Measurements from ENCODE around the gene RNASE4. TPM values are rescaled to one million over a fixed set of nuclear protein-coding genes. Genes with fewer than 3 reads are reported as not detected.
"Not testable (repeated sequence)": the region's sequence is repeated elsewhere in the genome, so short reads cannot be mapped to it uniquely, and the experiment has no call there.

The RNASE4 gene
- total RNA-seq, 2 donors from 2014 or later, result 15.9 to 20.8 TPM

- ATAC-seq, result no peak
- no peak for DNase-seq
- intact Hi-C loops (cut with DNase I), result loop anchor here in 1 of 2 donors (10.0 kb wide), 1 partner anchor 234 kb away; the partner anchor contains the start of genes APEX1 and OSGEP
Observed at GRCh38 chr14:20688167-20688839, 3.9 kb downstream of the RNASE4 start, which contains the start of gene ANG. ANG (plus strand) TSS chr14:20688764; CDS start chr14:20693565, 4,801 bp downstream.

- peak; percentile 81 to 89 for ATAC-seq
- no peak for DNase-seq
- intact Hi-C loops (cut with DNase I), result loop anchor here in 1 of 2 donors (10.0 kb wide), 2 partner anchors 284 to 354 kb away; partner anchors contain the start of gene RNASE7
Observed at GRCh38 chr14:20690848-20691640, 6.7 kb downstream of the RNASE4 start.

GRCh38 chr14:20692116-20692751 is 7.9 kb downstream of the RNASE4 start:
- intact Hi-C loops (cut with DNase I), result loop anchor here in 1 of 2 donors (10.0 kb wide), 2 partner anchors 283 to 353 kb away; partner anchors contain the start of gene RNASE7
- DNase-seq (no peak), ATAC-seq (no peak)

GRCh38 chr14:20696764-20697163 is 12.4 kb downstream of the RNASE4 start:
- DNase-seq, result no peak
- ATAC-seq, result no peak
- intact Hi-C loops (cut with DNase I), result loop anchor here in 1 of 2 donors (2.0 to 10.0 kb wide), 4 partner anchors 158 to 348 kb away; partner anchors contain the start of gene RNASE7

GRCh38 chr14:20697273-20698017 is 13.1 kb downstream of the RNASE4 start:
- peak; percentile 57 for DNase-seq

GRCh38 chr14:20698018-20698329 is 13.6 kb downstream of the RNASE4 start:
- intact Hi-C loops (cut with DNase I), result loop anchor here in 1 of 2 donors (5.0 to 10.0 kb wide), 3 partner anchors 174 to 347 kb away; partner anchors contain the start of gene RNASE7
- no peak for DNase-seq
- no peak for ATAC-seq

More at GRCh38 chr14:20697273-20698017, 13.1 kb downstream of the RNASE4 start:
- peak; percentile 77 to 90 for ATAC-seq
- intact Hi-C loops (cut with DNase I), result loop anchor here in 1 of 2 donors (2.0 to 10.0 kb wide), 4 partner anchors 157 to 347 kb away; partner anchors contain the start of gene RNASE7

GRCh38 chr14:20698934-20699333 is 14.6 kb downstream of the RNASE4 start:
- intact Hi-C loops (cut with DNase I), result loop anchor here in 1 of 2 donors (5.0 to 10.0 kb wide), 3 partner anchors 173 to 346 kb away; partner anchors contain the start of gene RNASE7
- no peak for DNase-seq
- no peak for ATAC-seq

GRCh38 chr14:20699931-20700330 is 15.6 kb downstream of the RNASE4 start:
- no peak for DNase-seq
- no peak for ATAC-seq
- intact Hi-C loops (cut with DNase I), result loop anchor here (2.0 to 10.0 kb wide), 4 partner anchors 153 to 345 kb away; partner anchors contain the start of gene RNASE7 (in 1 of the 2)

GRCh38 chr14:20700965-20701364 is 16.6 kb downstream of the RNASE4 start:
- DNase-seq, ATAC-seq: not testable (repeated sequence)
- intact Hi-C loops (cut with DNase I), result loop anchor here in 1 of 2 donors (2.0 kb wide), 1 partner anchor 152 kb away; no protein-coding TSS in a partner anchor

- DNase-seq (no peak), ATAC-seq (no peak)
- intact Hi-C loops (cut with DNase I), result no loop called here
Observed at GRCh38 chr14:20706657-20707355, 22.4 kb downstream of the RNASE4 start.

GRCh38 chr14:20707622-20708021 is 23.3 kb downstream of the RNASE4 start:
- intact Hi-C loops (cut with DNase I), result no loop called here
- DNase-seq (no peak), ATAC-seq (no peak)

GRCh38 chr14:20711261-20711660 is 26.9 kb downstream of the RNASE4 start:
- no peak for ATAC-seq
- no peak for DNase-seq
- intact Hi-C loops (cut with DNase I), result no loop called here

- ATAC-seq (no peak), DNase-seq (no peak)
- intact Hi-C loops (cut with DNase I), result no loop called here
Observed at GRCh38 chr14:20711685-20712084, 27.3 kb downstream of the RNASE4 start.

GRCh38 chr14:20712904-20713303 is 28.5 kb downstream of the RNASE4 start:
- intact Hi-C loops (cut with DNase I), result no loop called here
- DNase-seq, result no peak
- ATAC-seq, result no peak

- DNase-seq (peak; percentile 76), ATAC-seq (peak; percentile 73 to 89)
- intact Hi-C loops (cut with DNase I), result no loop called here
Observed at GRCh38 chr14:20714593-20715250, 30.4 kb downstream of the RNASE4 start.

GRCh38 chr14:20719777-20720176 is 35.4 kb downstream of the RNASE4 start:
- ATAC-seq (no peak), DNase-seq (no peak)

GRCh38 chr14:20720741-20721140 is 36.4 kb downstream of the RNASE4 start:
- intact Hi-C loops (cut with DNase I), result no loop called here
- ATAC-seq, result no peak

More at GRCh38 chr14:20719777-20720176, 35.4 kb downstream of the RNASE4 start:
- intact Hi-C loops (cut with DNase I), result no loop called here

More at GRCh38 chr14:20720741-20721140, 36.4 kb downstream of the RNASE4 start:
- no peak for DNase-seq
